Astrocyte (in vitro differentiated cells and primary cell): Measurements from ENCODE around the gene PTPRK. TPM values are rescaled to one million over a fixed set of nuclear protein-coding genes. Genes with fewer than 3 reads are reported as not detected.

ENCODE experiments used
- DNase-seq: peaks from one replicate; pipeline ENCODE4 v3.0.0-alpha.2; 2010; ENCODE audit warnings: low read depth
- FAIRE-seq: peaks from 2 replicates; lab custom pipeline; 2011; peaks lifted over from hg19 to GRCh38; lab: Jason Lieb, UNC
- H2AFZ ChIP-seq: 2 replicates; pipeline ENCODE4 v1.6.0; 2012; ENCODE audit warnings: low read depth, low read length, inconsistent platforms
- H3K27ac ChIP-seq: 2 replicates; pipeline ENCODE4 v1.5.1; 2011; ENCODE audit warnings: low read depth, low read length, inconsistent platforms
- H3K27me3 ChIP-seq: 2 replicates; pipeline ENCODE4 v1.6.0; 2011; ENCODE audit warnings: low read length, inconsistent platforms; ENCODE audit not compliant: insufficient read depth
- H3K36me3 ChIP-seq: 2 replicates; pipeline ENCODE4 v1.5.1; 2011; ENCODE audit warnings: low read length, inconsistent platforms; ENCODE audit not compliant: insufficient read depth
- H3K4me1 ChIP-seq: 2 replicates; pipeline ENCODE4 v1.5.1; 2011; ENCODE audit warnings: low read length, inconsistent platforms; ENCODE audit not compliant: insufficient read depth
- H3K4me2 ChIP-seq: 2 replicates; pipeline ENCODE4 v1.6.0; 2012; ENCODE audit warnings: low read length, inconsistent platforms
- H3K4me3 ChIP-seq: 2 replicates; pipeline ENCODE4 v1.5.1; 2011; ENCODE audit warnings: low read depth, mild to moderate bottlenecking, low read length, inconsistent platforms; ENCODE audit not compliant: insufficient read depth
- H3K79me2 ChIP-seq: 2 replicates; pipeline ENCODE4 v1.6.0; 2012; ENCODE audit warnings: mild to moderate bottlenecking, low read length, inconsistent platforms; ENCODE audit not compliant: insufficient read depth
- H3K9ac ChIP-seq: 2 replicates; pipeline ENCODE4 v1.6.0; 2012; ENCODE audit warnings: mild to moderate bottlenecking, low read length, inconsistent platforms
- H3K9me3 ChIP-seq: 2 replicates; pipeline ENCODE4 v1.5.1; 2012; ENCODE audit warnings: low read depth, mild to moderate bottlenecking, low read length, inconsistent platforms; ENCODE audit not compliant: insufficient read depth
- H4K20me1 ChIP-seq: 2 replicates; pipeline ENCODE4 v1.6.0; 2012; ENCODE audit warnings: low read length, inconsistent platforms; ENCODE audit not compliant: insufficient read depth
- H3K27ac Mint-ChIP-seq: one replicate; pipeline ENCODE4 v1.8.0; 2021; ENCODE audit warnings: mild to moderate bottlenecking, mixed read lengths; ENCODE audit not compliant: unreplicated experiment
- H3K27me3 Mint-ChIP-seq: one replicate; pipeline ENCODE4 v1.8.0; 2021; ENCODE audit warnings: low read depth, mixed read lengths; ENCODE audit not compliant: unreplicated experiment
- H3K36me3 Mint-ChIP-seq: one replicate; pipeline ENCODE4 v1.8.0; 2021; ENCODE audit warnings: low read depth, mixed read lengths; ENCODE audit not compliant: unreplicated experiment
- H3K4me1 Mint-ChIP-seq: one replicate; pipeline ENCODE4 v1.8.0; 2021; ENCODE audit warnings: low read depth, mixed read lengths; ENCODE audit not compliant: unreplicated experiment
- H3K4me3 Mint-ChIP-seq: one replicate; pipeline ENCODE4 v1.8.0; 2021; ENCODE audit warnings: mild to moderate bottlenecking, moderate library complexity, mixed read lengths; ENCODE audit not compliant: unreplicated experiment
- H3K9me3 Mint-ChIP-seq: one replicate; pipeline ENCODE4 v1.8.0; 2021; ENCODE audit warnings: mild to moderate bottlenecking, mixed read lengths; ENCODE audit not compliant: unreplicated experiment
- EZH2 ChIP-seq: IDR thresholded peaks from 2 replicates; pipeline ENCODE4 v1.6.1; 2012; ENCODE audit warnings: mild to moderate bottlenecking, low read length, inconsistent platforms; ENCODE audit not compliant: insufficient read depth
- total RNA-seq: library from RNA; stranded (reverse); gene quantifications from 2 replicates; pipeline ENCODE4 v1.2.1, GENCODE V29; 2021
- TF ChIP-seq, protein P1 (sequence below): IDR thresholded peaks from 2 replicates; pipeline ENCODE4 v1.5.1; 2011; ENCODE audit warnings: low read depth, mild to moderate bottlenecking, inconsistent platforms, low read length, moderate library complexity; ENCODE audit not compliant: insufficient read depth

Gene PTPRK
- total RNA-seq, 1 donor from 2014 or later, result 159 TPM

DNA sequence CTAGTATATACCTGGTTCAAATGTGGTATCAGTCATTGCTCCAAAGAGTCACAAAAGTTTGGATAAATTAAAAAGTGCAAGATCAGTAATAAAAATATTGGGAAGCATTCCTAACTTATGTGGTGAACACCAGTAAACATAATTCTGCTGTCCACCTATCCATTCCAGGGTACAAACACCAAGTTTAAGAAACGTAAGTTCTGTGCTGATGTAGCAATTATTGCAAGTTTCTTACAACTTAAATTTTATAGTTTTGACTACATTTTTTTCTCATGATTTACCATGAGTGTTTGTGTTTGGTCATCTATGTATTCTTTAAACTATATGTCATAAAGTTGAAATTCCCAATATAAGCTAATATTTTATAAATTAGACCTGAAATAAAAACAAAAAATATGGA is 364.6 kb downstream of the PTPRK start:
- H3K4me2 ChIP-seq, result no peak overlapping the region
- H3K4me3 Mint-ChIP-seq, result no peak overlapping the region

DNA sequence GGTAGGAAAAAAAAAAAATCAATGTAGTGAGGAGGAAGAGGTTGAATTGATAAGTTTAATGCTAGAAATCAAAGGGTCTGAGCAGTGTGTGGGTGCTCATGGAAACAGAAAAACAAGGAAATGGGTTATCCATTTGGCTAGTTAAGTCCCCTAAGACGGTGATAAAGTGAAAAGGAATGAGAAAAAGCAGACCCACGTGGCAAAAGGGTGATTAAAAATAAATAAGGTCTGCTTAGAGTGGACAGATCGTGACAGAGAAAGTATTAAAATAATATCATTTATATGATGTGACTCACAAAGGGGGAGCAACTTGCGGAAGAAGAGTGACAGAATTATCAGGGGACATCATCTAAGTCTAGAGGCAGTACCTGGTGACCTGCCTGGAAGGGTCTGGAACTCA is 367.8 kb downstream of the PTPRK start:
- H3K27ac ChIP-seq, result no peak overlapping the region
- Mint-ChIP-seq H3K27me3 (no peaks in the 10 kb centered on the region), H3K36me3 (no peaks in the 10 kb centered on the region), H3K4me3 (no peak overlapping the region), H3K27ac (no peak overlapping the region), H3K4me1 (peaks cover 11% of the 10 kb centered on the region), H3K9me3 (no peaks in the 10 kb centered on the region)
- peaks cover 14% of the 10 kb centered on the region for H3K4me1 ChIP-seq
- FAIRE-seq (no peak), DNase-seq (no peak)
- no peaks in the 10 kb centered on the region for H3K27me3 ChIP-seq
- no peak overlapping the region for H3K9ac ChIP-seq
- peaks cover 4% of the 10 kb centered on the region for H4K20me1 ChIP-seq
- TF ChIP-seq EZH2, result no peak
- TF ChIP-seq, protein P1, sequence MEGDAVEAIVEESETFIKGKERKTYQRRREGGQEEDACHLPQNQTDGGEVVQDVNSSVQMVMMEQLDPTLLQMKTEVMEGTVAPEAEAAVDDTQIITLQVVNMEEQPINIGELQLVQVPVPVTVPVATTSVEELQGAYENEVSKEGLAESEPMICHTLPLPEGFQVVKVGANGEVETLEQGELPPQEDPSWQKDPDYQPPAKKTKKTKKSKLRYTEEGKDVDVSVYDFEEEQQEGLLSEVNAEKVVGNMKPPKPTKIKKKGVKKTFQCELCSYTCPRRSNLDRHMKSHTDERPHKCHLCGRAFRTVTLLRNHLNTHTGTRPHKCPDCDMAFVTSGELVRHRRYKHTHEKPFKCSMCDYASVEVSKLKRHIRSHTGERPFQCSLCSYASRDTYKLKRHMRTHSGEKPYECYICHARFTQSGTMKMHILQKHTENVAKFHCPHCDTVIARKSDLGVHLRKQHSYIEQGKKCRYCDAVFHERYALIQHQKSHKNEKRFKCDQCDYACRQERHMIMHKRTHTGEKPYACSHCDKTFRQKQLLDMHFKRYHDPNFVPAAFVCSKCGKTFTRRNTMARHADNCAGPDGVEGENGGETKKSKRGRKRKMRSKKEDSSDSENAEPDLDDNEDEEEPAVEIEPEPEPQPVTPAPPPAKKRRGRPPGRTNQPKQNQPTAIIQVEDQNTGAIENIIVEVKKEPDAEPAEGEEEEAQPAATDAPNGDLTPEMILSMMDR, result no peak
- H3K36me3 ChIP-seq, result no peaks in the 10 kb centered on the region
- H2AFZ ChIP-seq, result no peak overlapping the region
- no peaks in the 10 kb centered on the region for H3K9me3 ChIP-seq
- H3K79me2 ChIP-seq, result no peaks in the 10 kb centered on the region
- no peak overlapping the region for H3K4me2 ChIP-seq
- H3K4me3 ChIP-seq, result no peak overlapping the region

More for the DNA sequence above, 364.6 kb downstream of the PTPRK start:
- Histone ChIP-seq H3K36me3 (no peaks in the 10 kb centered on the region), H3K27me3 (no peaks in the 10 kb centered on the region), H3K79me2 (no peaks in the 10 kb centered on the region), H3K4me3 (no peak overlapping the region), H2AFZ (no peak overlapping the region), H3K9ac (no peak overlapping the region), H3K27ac (no peak overlapping the region), H4K20me1 (peaks cover 4% of the 10 kb centered on the region), H3K9me3 (no peaks in the 10 kb centered on the region), H3K4me1 (peaks cover 5% of the 10 kb centered on the region)
- no peaks in the 10 kb centered on the region for H3K9me3 Mint-ChIP-seq
- no peak for DNase-seq
- peaks cover 17% of the 10 kb centered on the region for H3K4me1 Mint-ChIP-seq
- no peak overlapping the region for H3K27ac Mint-ChIP-seq
- no peaks in the 10 kb centered on the region for H3K36me3 Mint-ChIP-seq
- no peaks in the 10 kb centered on the region for H3K27me3 Mint-ChIP-seq
- no peak for TF ChIP-seq EZH2
- TF ChIP-seq, protein P1, result no peak
- FAIRE-seq, result no peak

DNA sequence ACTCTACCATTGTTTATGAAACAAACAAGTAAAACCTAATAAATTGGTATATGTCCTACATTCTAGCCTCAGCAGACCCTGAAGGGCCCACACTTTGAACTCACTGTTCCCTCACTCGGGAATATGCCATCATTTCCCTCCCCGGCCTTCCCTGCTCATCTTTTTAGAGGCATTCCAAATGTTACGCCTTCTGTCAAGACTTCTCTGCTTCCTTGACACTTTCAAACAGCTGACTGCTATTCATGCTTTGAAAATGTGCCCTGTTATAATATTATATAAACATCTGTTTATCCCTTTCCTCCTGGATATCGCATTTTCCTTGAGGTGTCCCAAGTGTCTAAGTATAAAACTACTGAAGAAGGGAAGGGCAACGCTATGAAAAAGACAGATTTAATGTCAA is 370.0 kb downstream of the PTPRK start:
- H3K27me3 Mint-ChIP-seq, result no peaks in the 10 kb centered on the region
- peaks cover 14% of the 10 kb centered on the region for H3K4me1 ChIP-seq

More for the DNA sequence above, 370.0 kb downstream of the PTPRK start:
- DNase-seq (no peak), FAIRE-seq (no peak)
- Mint-ChIP-seq H3K9me3 (no peaks in the 10 kb centered on the region), H3K4me3 (no peak overlapping the region), H3K4me1 (peaks cover 11% of the 10 kb centered on the region), H3K36me3 (no peaks in the 10 kb centered on the region), H3K27ac (no peak overlapping the region)
- Histone ChIP-seq H3K27ac (no peak overlapping the region), H3K4me3 (no peak overlapping the region), H3K9ac (no peak overlapping the region), H3K9me3 (no peaks in the 10 kb centered on the region), H3K36me3 (no peaks in the 10 kb centered on the region), H3K27me3 (no peaks in the 10 kb centered on the region), H2AFZ (no peak overlapping the region), H4K20me1 (peaks cover 4% of the 10 kb centered on the region), H3K4me2 (no peak overlapping the region), H3K79me2 (no peaks in the 10 kb centered on the region)
- no peak for TF ChIP-seq EZH2
- TF ChIP-seq, protein P1, result no peak
